Measurements from ENCODE around the gene PCDHGA7. TPM values are rescaled to one million over a fixed set of nuclear protein-coding genes. Genes with fewer than 3 reads are reported as not detected.

The PCDHGA7 gene
- total RNA-seq, 1 experiment from 2014 or later, result 0.56 TPM

DNA sequence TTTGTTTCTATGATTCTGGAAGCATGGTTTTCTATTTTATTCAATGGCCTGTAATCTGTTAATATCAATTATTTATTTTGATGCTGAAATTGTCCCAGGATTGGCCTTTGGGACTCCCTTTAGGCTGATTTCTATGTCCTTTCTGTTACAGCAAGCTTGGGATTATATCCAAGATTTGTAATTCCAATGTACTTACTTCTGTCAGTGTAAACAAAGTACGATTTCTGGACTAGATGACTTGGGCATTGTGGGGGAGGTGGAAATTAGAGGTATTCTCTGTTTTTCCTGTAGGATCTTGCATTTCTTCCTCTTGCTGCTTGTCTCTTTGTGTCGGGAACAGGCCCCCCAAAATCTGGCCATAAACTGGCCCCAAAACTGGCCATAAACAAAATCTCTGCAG lies 51.5 kb downstream of the PCDHGA7 start:
- TF ChIP-seq CTCF (IDR thresholded peaks at IDR 0.05; ENCODE audit: unreplicated experiment), result no peak
- no TSS peak for BruUV-seq (replicated peaks)
- Mint-ChIP-seq H3K27me3 (ENCODE audit: insufficient read depth, unreplicated experiment) (no peaks in the 10 kb centered on the region), H3K36me3 (ENCODE audit: insufficient read depth, unreplicated experiment) (no peaks in the 10 kb centered on the region), H3K4me3 (ENCODE audit: unreplicated experiment) (no peak overlapping the region), H3K27ac (ENCODE audit: low read depth, unreplicated experiment) (no peak overlapping the region), H3K9me3 (ENCODE audit: unreplicated experiment) (peaks cover 35% of the 10 kb centered on the region), H3K4me1 (ENCODE audit: insufficient read depth, unreplicated experiment) (no peaks in the 10 kb centered on the region)
- no peak for DNase-seq (ENCODE audit: unreplicated experiment)
- ChIA-PET POLR2A (no interaction called here), CTCF (interaction anchor here (0.5 kb wide), 1 partner anchor 133 kb away, joined by 8 read pairs; no protein-coding TSS in a partner anchor)
- intact Hi-C loops (cut with micrococcal nuclease), result no loop called here

Other genes with a start within 250 kb of the PCDHGA7 start
- gene PCDHB5, start 247.5 kb upstream of the PCDHGA7 start, total RNA-seq (2022), result 1.2 and 1.7 TPM in 2 replicates
- 0.19 and 0.22 TPM in 2 replicates for gene PCDHB6, start 232.7 kb upstream of the PCDHGA7 start, total RNA-seq (2022)
- 0.28 and 0.29 TPM in 2 replicates for gene PCDHB7, start 210.1 kb upstream of the PCDHGA7 start, total RNA-seq (2022)
- 0.34 TPM in 1 of 2 replicates, not detected in the other for gene PCDHB8, start 205.0 kb upstream of the PCDHGA7 start, total RNA-seq (2022)
- 1.8 and 2.5 TPM in 2 replicates for gene PCDHB16, start 200.4 kb upstream of the PCDHGA7 start, total RNA-seq (2022)
- 1.0 and 1.8 TPM in 2 replicates for gene PCDHB9, start 195.6 kb upstream of the PCDHGA7 start, total RNA-seq (2022)
- 1.2 and 1.4 TPM in 2 replicates for gene PCDHB10, start 190.4 kb upstream of the PCDHGA7 start, total RNA-seq (2022)
- 0.75 and 1.3 TPM in 2 replicates for gene PCDHB11, start 183.1 kb upstream of the PCDHGA7 start, total RNA-seq (2022)
- 1.6 and 2.3 TPM in 2 replicates for gene PCDHB12, start 174.0 kb upstream of the PCDHGA7 start, total RNA-seq (2022)
- gene PCDHB13, start 168.8 kb upstream of the PCDHGA7 start, total RNA-seq (2022), result 3.5 and 4.7 TPM in 2 replicates
- 4.7 and 6.2 TPM in 2 replicates for gene PCDHB14, start 159.4 kb upstream of the PCDHGA7 start, total RNA-seq (2022)
- 0.91 and 1.2 TPM in 2 replicates for gene PCDHB15, start 137.3 kb upstream of the PCDHGA7 start, total RNA-seq (2022)
- gene SLC25A2, start 78.7 kb upstream of the PCDHGA7 start, total RNA-seq (2022), result 0.37 and 0.79 TPM in 2 replicates
- 81.3 and 94.9 TPM in 2 replicates for gene TAF7, start 62.0 kb upstream of the PCDHGA7 start, total RNA-seq (2022)
- 0.20 and 0.35 TPM in 2 replicates for gene PCDHGA1, start 52.2 kb upstream of the PCDHGA7 start, total RNA-seq (2022)
- gene PCDHGA2, start 44.0 kb upstream of the PCDHGA7 start, total RNA-seq (2022), result 0.32 and 0.33 TPM in 2 replicates
- 0.07 and 0.25 TPM in 2 replicates for gene PCDHGA3, start 38.9 kb upstream of the PCDHGA7 start, total RNA-seq (2022)
- 0.19 and 0.59 TPM in 2 replicates for gene PCDHGB1, start 32.6 kb upstream of the PCDHGA7 start, total RNA-seq (2022)
- 0.26 and 0.44 TPM in 2 replicates for gene PCDHGA4, start 27.7 kb upstream of the PCDHGA7 start, total RNA-seq (2022)
- gene PCDHGB2, start 22.7 kb upstream of the PCDHGA7 start, total RNA-seq (2022), result 0.61 and 0.88 TPM in 2 replicates
- gene PCDHGA5, start 18.6 kb upstream of the PCDHGA7 start, total RNA-seq (2022), result 0.25 and 0.42 TPM in 2 replicates
- gene PCDHGB3, start 12.5 kb upstream of the PCDHGA7 start, total RNA-seq (2022), result 0.33 and 0.56 TPM in 2 replicates
- gene PCDHGA6, start 8.9 kb upstream of the PCDHGA7 start, total RNA-seq (2022), result 0.44 and 0.49 TPM in 2 replicates
- gene PCDHGB4, start 5.0 kb downstream of the PCDHGA7 start, total RNA-seq (2022), result 0.49 and 0.79 TPM in 2 replicates
- 0.28 and 0.56 TPM in 2 replicates for gene PCDHGA8, start 9.9 kb downstream of the PCDHGA7 start, total RNA-seq (2022)
- 3.2 and 5.6 TPM in 2 replicates for gene PCDHGB5, start 15.2 kb downstream of the PCDHGA7 start, total RNA-seq (2022)
- gene PCDHGA9, start 20.0 kb downstream of the PCDHGA7 start, total RNA-seq (2022), result 0.89 and 1.3 TPM in 2 replicates
- gene PCDHGB6, start 25.3 kb downstream of the PCDHGA7 start, total RNA-seq (2022), result 0.68 and 1.4 TPM in 2 replicates
- gene PCDHGA10, start 30.2 kb downstream of the PCDHGA7 start, total RNA-seq (2022), result 1.4 TPM in 2 replicates
- gene PCDHGB7, start 34.9 kb downstream of the PCDHGA7 start, total RNA-seq (2022), result 0.75 and 1.2 TPM in 2 replicates
- gene PCDHGA11, start 38.3 kb downstream of the PCDHGA7 start, total RNA-seq (2022), result 0.30 and 0.76 TPM in 2 replicates
- 0.79 and 0.91 TPM in 2 replicates for gene PCDHGA12, start 47.8 kb downstream of the PCDHGA7 start, total RNA-seq (2022)
- 17.3 and 31.7 TPM in 2 replicates for gene PCDHGC3, start 93.2 kb downstream of the PCDHGA7 start, total RNA-seq (2022)
- 0.40 and 1.7 TPM in 2 replicates for gene PCDHGC4, start 102.3 kb downstream of the PCDHGA7 start, total RNA-seq (2022)
- gene PCDHGC5, start 106.3 kb downstream of the PCDHGA7 start, total RNA-seq (2022), result 0.61 and 0.69 TPM in 2 replicates
- 203 and 228 TPM in 2 replicates for gene DIAPH1, start 236.3 kb downstream of the PCDHGA7 start, total RNA-seq (2022)

All from MCF 10A (cell line).